H1 (cell line): ENCODE measurements around the gene INPP4B. TPM values are rescaled to one million over a fixed set of nuclear protein-coding genes. Genes with fewer than 3 reads are reported as not detected.

ENCODE experiments used
- CTCF ChIA-PET: fragments of 300-600 bp; sonication (Branson Sonifier 250); formaldehyde crosslinking; loops from one replicate; lab custom pipeline; 2021; ENCODE audit not compliant: partially characterized antibody; lab: Charles Lee
- POLR2A ChIA-PET: fragments of 300-600 bp; sonication (Branson Sonifier 250); formaldehyde crosslinking; loops from one replicate; lab custom pipeline; 2021; ENCODE audit warnings: inconsistent platforms; ENCODE audit not compliant: partially characterized antibody; lab: Charles Lee
- DNase-seq, 2 experiments: peaks; one replicate each; pipeline versions ENCODE4 v3.0.0 to v3.0.0-alpha.2; 2010 to 2022; ENCODE audit warnings: low spot score in 2 of 2, low read depth in 1 of 2, mixed read lengths in 1 of 2
- FAIRE-seq: peaks from 2 replicates; lab custom pipeline; 2011; peaks lifted over from hg19 to GRCh38; lab: Jason Lieb, UNC
- H2AFZ ChIP-seq: 2 replicates; pipeline ENCODE4 v1.8.1; 2012; ENCODE audit warnings: low read length, inconsistent platforms
- H2AK5ac ChIP-seq: 2 replicates; pipeline ENCODE4 v1.6.1; 2013; ENCODE audit warnings: low read depth, low read length
- H2BK120ac ChIP-seq: replicated peaks from 2 replicates; pipeline ENCODE3; 2013; ENCODE audit warnings: low read depth, low read length, inconsistent platforms
- H2BK12ac ChIP-seq: 2 replicates; pipeline ENCODE4 v1.6.1; 2013; ENCODE audit warnings: low read depth, low read length
- H2BK15ac ChIP-seq: 2 replicates; pipeline ENCODE4 v1.6.1; 2013; ENCODE audit warnings: low read length
- H2BK20ac ChIP-seq: 2 replicates; pipeline ENCODE4 v1.6.1; 2013; ENCODE audit warnings: low read length
- H2BK5ac ChIP-seq: 2 replicates; pipeline ENCODE4 v1.6.1; 2013; ENCODE audit warnings: low read depth, low read length
- H3K14ac ChIP-seq: 2 replicates; pipeline ENCODE4 v1.6.1; 2013; ENCODE audit warnings: inconsistent platforms; ENCODE audit not compliant: insufficient read length
- H3K18ac ChIP-seq: 2 replicates; pipeline ENCODE4 v1.6.1; 2013; ENCODE audit warnings: low read length; ENCODE audit errors: extremely low read depth
- H3K23ac ChIP-seq: 2 replicates; pipeline ENCODE4 v1.6.1; 2013; ENCODE audit warnings: inconsistent platforms; ENCODE audit not compliant: insufficient read length
- H3K23me2 ChIP-seq: 2 replicates; pipeline ENCODE4 v1.6.1; 2013; ENCODE audit warnings: low read depth, low read length
- H3K27ac ChIP-seq: 2 replicates; pipeline ENCODE4 v1.6.1; 2011; ENCODE audit warnings: low read depth, low read length, inconsistent platforms
- H3K27me3 ChIP-seq, 4 experiments: replicated peaks in 1 of 4; 1 replicate in 1 of 4; 2 replicates in 3 of 4; pipeline versions ENCODE4 v1.6.1 to v1.8.1; 2011 to 2013; ENCODE audit warnings: low read length in 3 of 4, mild to moderate bottlenecking in 3 of 4, inconsistent platforms in 2 of 4, mixed read lengths in 2 of 4, moderate library complexity in 1 of 4; ENCODE audit not compliant: control insufficient read depth in 3 of 4, insufficient read depth in 3 of 4; ENCODE audit errors: extremely low read depth in 1 of 4
- H3K36me3 ChIP-seq, 4 experiments: 2 replicates each; pipeline versions ENCODE4 v1.6.1 to v1.8.1; 2011 to 2013; ENCODE audit warnings: mild to moderate bottlenecking in 4 of 4, low read length in 3 of 4, moderate library complexity in 2 of 4, control low read depth in 1 of 4, inconsistent platforms in 1 of 4; ENCODE audit not compliant: insufficient read depth in 4 of 4, control insufficient read depth in 2 of 4
- H3K4ac ChIP-seq: replicated peaks from 2 replicates; pipeline ENCODE3; 2013; ENCODE audit warnings: low read length, low read depth, mixed read lengths, inconsistent platforms; ENCODE audit not compliant: insufficient read length
- H3K4me1 ChIP-seq, 4 experiments: replicated peaks in 1 of 4; 1 replicate in 1 of 4; 2 replicates in 3 of 4; pipeline versions ENCODE4 v1.6.1 to v1.8.1; 2011 to 2013; ENCODE audit warnings: low read length in 3 of 4, inconsistent platforms in 2 of 4, mixed read lengths in 1 of 4; ENCODE audit not compliant: insufficient read depth in 4 of 4, control insufficient read depth in 3 of 4
- H3K4me2 ChIP-seq, 2 experiments: 2 replicates each; pipeline versions ENCODE4 v1.6.1 to v1.8.1; 2011 to 2013; ENCODE audit warnings: low read depth in 2 of 2, low read length in 2 of 2, control low read depth in 1 of 2, inconsistent platforms in 1 of 2, mild to moderate bottlenecking in 1 of 2; ENCODE audit not compliant: insufficient read depth in 1 of 2
- H3K4me3 ChIP-seq, 4 experiments: fragments of 200-600, 300-600 bp in 1 of 4; sonication (generic), shearing (Covaris generic), sonication (Bioruptor Twin) in 1 of 4; 2 replicates each; pipeline versions ENCODE4 v1.5.1 to v1.8.1; 2011 to 2016; ENCODE audit warnings: low read length in 4 of 4, low read depth in 3 of 4, control low read depth in 2 of 4, inconsistent platforms in 2 of 4, mild to moderate bottlenecking in 2 of 4, mixed read lengths in 1 of 4, moderate library complexity in 1 of 4; ENCODE audit not compliant: insufficient read depth in 2 of 4; ENCODE audit errors: extremely low read depth in 1 of 4
- H3K56ac ChIP-seq: replicated peaks from 2 replicates; pipeline ENCODE3; 2013; ENCODE audit warnings: low read depth, mild to moderate bottlenecking, mixed read lengths, low read length, inconsistent platforms; ENCODE audit not compliant: insufficient read length
- H3K79me1 ChIP-seq: 2 replicates; pipeline ENCODE4 v1.6.1; 2013; ENCODE audit warnings: low read depth, low read length, control low read depth
- H3K79me2 ChIP-seq, 2 experiments: 2 replicates each; pipeline versions ENCODE4 v1.6.1 to v1.8.1; 2012 to 2013; ENCODE audit warnings: low read length in 2 of 2, mild to moderate bottlenecking in 2 of 2, inconsistent platforms in 1 of 2; ENCODE audit not compliant: insufficient read depth in 2 of 2, control insufficient read depth in 1 of 2
- H3K9ac ChIP-seq, 4 experiments: replicated peaks in 1 of 4; 1 replicate in 1 of 4; 2 replicates in 3 of 4; pipeline versions ENCODE4 v1.6.1 to v1.8.1; 2011 to 2013; ENCODE audit warnings: low read depth in 3 of 4, low read length in 3 of 4, control low read depth in 2 of 4, mild to moderate bottlenecking in 2 of 4, moderate library complexity in 2 of 4, inconsistent platforms in 1 of 4; ENCODE audit errors: extremely low read depth in 1 of 4
- H3K9me3 ChIP-seq, 2 experiments: 2 replicates each; pipeline versions ENCODE4 v1.6.1 to v1.8.1; 2012 to 2013; ENCODE audit warnings: mild to moderate bottlenecking in 2 of 2, moderate library complexity in 2 of 2, control low read depth in 1 of 2, inconsistent platforms in 1 of 2, low read depth in 1 of 2, low read length in 1 of 2, mixed read lengths in 1 of 2; ENCODE audit not compliant: insufficient read depth in 2 of 2
- H4K20me1 ChIP-seq, 2 experiments: replicated peaks in 1 of 2; 2 replicates each; pipeline versions ENCODE3 to v1.8.1; 2011 to 2013; ENCODE audit warnings: inconsistent platforms in 2 of 2, low read length in 2 of 2, mild to moderate bottlenecking in 1 of 2; ENCODE audit not compliant: insufficient read depth in 2 of 2, control insufficient read depth in 1 of 2
- H4K5ac ChIP-seq: 2 replicates; pipeline ENCODE4 v1.6.1; 2013; ENCODE audit warnings: low read length, low read depth, mixed read lengths, inconsistent platforms; ENCODE audit not compliant: insufficient read length
- H4K8ac ChIP-seq: 2 replicates; pipeline ENCODE4 v1.8.0; 2013; ENCODE audit warnings: mild to moderate bottlenecking, moderate library complexity, low read length, inconsistent platforms; ENCODE audit not compliant: insufficient read depth; ENCODE audit errors: extremely low read depth
- H4K91ac ChIP-seq: replicated peaks from 2 replicates; pipeline ENCODE3; 2013; ENCODE audit warnings: low read length, mixed read lengths, inconsistent platforms; ENCODE audit not compliant: insufficient read length
- POLR2AphosphoS5 ChIP-seq: IDR thresholded peaks from 2 replicates; pipeline ENCODE4 v1.6.1; 2011; ENCODE audit warnings: low read depth, low read length
- POU5F1 ChIP-seq: IDR thresholded peaks from 2 replicates; pipeline ENCODE4 v1.6.1; 2011; ENCODE audit warnings: low read depth, mild to moderate bottlenecking, low read length, moderate library complexity
- SP1 ChIP-seq: IDR thresholded peaks from 2 replicates; pipeline ENCODE4 v1.6.1; 2011; ENCODE audit warnings: low read depth, low read length
- SP2 ChIP-seq: IDR thresholded peaks from 2 replicates; pipeline ENCODE4 v1.6.1; 2012; ENCODE audit warnings: mild to moderate bottlenecking, low read length, inconsistent platforms
- YY1 ChIP-seq: IDR thresholded peaks from 2 replicates; pipeline ENCODE4 v1.6.1; 2011; ENCODE audit warnings: low read depth, mild to moderate bottlenecking, low read length
- WGBS, 2 experiments: shearing (Covaris generic) in 1 of 2; methylation state at CpG; one replicate each; pipeline versions ENCODE4 v1.1.6 to v1.1.7; 2013 to 2015; ENCODE audit warnings: low lambda C conversion rate in 2 of 2, mixed read lengths in 2 of 2, inconsistent platforms in 1 of 2, low coverage in 1 of 2, missing lambda C conversion rate in 1 of 2; ENCODE audit not compliant: insufficient replicate concordance in 2 of 2, insufficient coverage in 1 of 2, insufficient read length in 1 of 2; ENCODE audit errors: extremely low coverage in 1 of 2, missing lambda C conversion rate in 1 of 2; 5-methylcytosine and 5-hydroxymethylcytosine counted together
- polyA plus RNA-seq, 7 experiments: library from polyadenylated mRNA; depleted of rRNA in 3 of 7; stranded (reverse) in 5 of 7; unstranded in 2 of 7; fragments of >200 nt in 5 of 7; fragments of 200-250 nt in 2 of 7; gene quantifications; 1 replicate in 5 of 7; 2 replicates in 1 of 7; 4 replicates in 1 of 7; pipeline versions ENCODE4 v1.2.1 to v1.2.3, GENCODE V29; 2011 to 2013; ENCODE audit warnings: missing spikeins in 2 of 7, mixed read lengths in 2 of 7
- total RNA-seq: library from RNA; stranded (reverse); fragmentation: NEBNext Ultra II Directional; extraction: Animal tissue kit (Norgen Biotek cat#: 25700); gene quantifications from 2 replicates; pipeline ENCODE4 v1.2.1, GENCODE V29; 2021

INPP4B gene
- total and polyA plus RNA-seq, 2 of the 8 experiments (the other 6 are each of a cell fraction or from before 2014, with no cell fraction given), result 0.11 to 0.54 TPM

GRCh38 chr4:142243255-142243654, 602.8 kb downstream of the INPP4B start:
- DNase-seq, result no peak
- H3K4me1 ChIP-seq, result no peaks in the 10 kb centered on the region
- no peaks in the 10 kb centered on the region for H3K79me2 ChIP-seq
- no peak overlapping the region for H3K27ac ChIP-seq
- H2BK120ac ChIP-seq, result no peak overlapping the region
- ChIA-PET CTCF (interaction anchor here (0.7 kb wide), 1 partner anchor 26 kb away, joined by 3 read pairs; no protein-coding TSS in a partner anchor), POLR2A (no interaction called here)
- H2BK20ac ChIP-seq, result no peak overlapping the region
- no peak overlapping the region for H3K9ac ChIP-seq
- no peak overlapping the region for H3K56ac ChIP-seq
- no peak overlapping the region for H2AFZ ChIP-seq
- no peak overlapping the region for H2BK5ac ChIP-seq
- H3K9me3 ChIP-seq, result no peaks in the 10 kb centered on the region
- no peak overlapping the region for H3K23ac ChIP-seq
- H3K36me3 ChIP-seq, result no peaks in the 10 kb centered on the region
- H4K8ac ChIP-seq, result no peak overlapping the region
- no peak overlapping the region for H2BK15ac ChIP-seq
- FAIRE-seq, result no peak
- no peaks in the 10 kb centered on the region for H4K20me1 ChIP-seq
- H3K23me2 ChIP-seq, result no peaks in the 10 kb centered on the region
- TF ChIP-seq POU5F1 (no peak), POLR2AphosphoS5 (no peak), YY1 (no peak), SP1 (no peak), SP2 (no peak)
- H2BK12ac ChIP-seq, result no peak overlapping the region
- no peak overlapping the region for H3K4me2 ChIP-seq
- no peak overlapping the region for H4K91ac ChIP-seq
- H3K18ac ChIP-seq, result no peak overlapping the region
- H2AK5ac ChIP-seq, result no peak overlapping the region
- H3K79me1 ChIP-seq, result no peaks in the 10 kb centered on the region
- H3K4ac ChIP-seq, result no peak overlapping the region
- no peak overlapping the region for H4K5ac ChIP-seq
- H3K27me3 ChIP-seq, result no peaks in the 10 kb centered on the region
- WGBS, 2 experiments, result 96% methylated on average over 2 of the region's 2 CpGs; no CpG with 5 or more reads in 1 of the 2 experiments
- no peak overlapping the region for H3K14ac ChIP-seq
- no peak overlapping the region for H3K4me3 ChIP-seq
